ENCODE data around the gene GNAO1. TPM values are rescaled to one million over a fixed set of nuclear protein-coding genes. Genes with fewer than 3 reads are reported as not detected.

GNAO1 gene
- total RNA-seq, 4 donors from 2014 or later, result 2.7 to 12.9 (median 6.1) TPM

GRCh38 chr16:56382459-56382858 lies 191.2 kb downstream of the GNAO1 start:
- Histone ChIP-seq H3K4me1 (no peaks in the 10 kb centered on the region), H3K27ac (no peak overlapping the region), H3K36me3 (peaks cover 7 to 98% (median 17%) of the 10 kb centered on the region in 3 donors), H3K27me3 (no peaks in the 10 kb centered on the region), H3K9me3 (peaks cover 0 to 24% (median 4%) of the 10 kb centered on the region in 4 donors), H3K4me3 (no peak overlapping the region)
- DNase-seq (ENCODE audit: low spot score in 2 of 2), result no peak
- TF ChIP-seq, protein P1, sequence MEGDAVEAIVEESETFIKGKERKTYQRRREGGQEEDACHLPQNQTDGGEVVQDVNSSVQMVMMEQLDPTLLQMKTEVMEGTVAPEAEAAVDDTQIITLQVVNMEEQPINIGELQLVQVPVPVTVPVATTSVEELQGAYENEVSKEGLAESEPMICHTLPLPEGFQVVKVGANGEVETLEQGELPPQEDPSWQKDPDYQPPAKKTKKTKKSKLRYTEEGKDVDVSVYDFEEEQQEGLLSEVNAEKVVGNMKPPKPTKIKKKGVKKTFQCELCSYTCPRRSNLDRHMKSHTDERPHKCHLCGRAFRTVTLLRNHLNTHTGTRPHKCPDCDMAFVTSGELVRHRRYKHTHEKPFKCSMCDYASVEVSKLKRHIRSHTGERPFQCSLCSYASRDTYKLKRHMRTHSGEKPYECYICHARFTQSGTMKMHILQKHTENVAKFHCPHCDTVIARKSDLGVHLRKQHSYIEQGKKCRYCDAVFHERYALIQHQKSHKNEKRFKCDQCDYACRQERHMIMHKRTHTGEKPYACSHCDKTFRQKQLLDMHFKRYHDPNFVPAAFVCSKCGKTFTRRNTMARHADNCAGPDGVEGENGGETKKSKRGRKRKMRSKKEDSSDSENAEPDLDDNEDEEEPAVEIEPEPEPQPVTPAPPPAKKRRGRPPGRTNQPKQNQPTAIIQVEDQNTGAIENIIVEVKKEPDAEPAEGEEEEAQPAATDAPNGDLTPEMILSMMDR (IDR thresholded peaks at IDR 0.05), result no peak
- TF ChIP-seq EP300 (IDR thresholded peaks at IDR 0.05) (no peak), POLR2A (IDR thresholded peaks at IDR 0.05) (no peak)
- WGBS, 2 donors, result 87 to 93% methylated on average over 4 of the region's 4 CpGs

DNA sequence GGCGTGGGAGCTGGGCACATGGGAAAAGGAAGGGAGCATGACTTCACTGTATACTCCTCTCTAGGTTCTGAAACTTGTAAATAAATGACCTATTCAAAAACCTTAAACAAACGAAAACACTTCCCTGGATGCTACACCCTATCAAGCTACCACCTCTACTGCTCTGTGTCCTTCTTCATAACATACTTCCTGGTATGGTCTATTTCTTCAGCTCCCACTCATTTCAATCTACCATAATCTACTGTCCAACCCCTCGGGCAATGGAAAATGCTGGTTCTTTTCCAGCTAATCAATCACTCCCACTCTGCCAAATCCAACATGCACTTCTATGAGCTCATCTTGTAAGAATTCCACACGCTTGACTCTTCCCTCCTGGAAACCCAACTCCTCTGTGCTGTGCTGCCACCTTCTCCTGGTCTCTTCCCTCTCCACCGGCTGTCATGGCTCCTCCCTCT lies 191.6 kb downstream of the GNAO1 start:
- H3K27me3 ChIP-seq, result no peaks in the 10 kb centered on the region
- TF ChIP-seq POLR2A (IDR thresholded peaks at IDR 0.05) (no peak), EP300 (IDR thresholded peaks at IDR 0.05) (no peak)
- TF ChIP-seq, protein P1 (IDR thresholded peaks at IDR 0.05), result no peak
- H3K27ac ChIP-seq, result no peak overlapping the region
- H3K9me3 ChIP-seq, result peaks cover 0 to 22% (median 4%) of the 10 kb centered on the region in 4 donors
- no peak for DNase-seq (ENCODE audit: low spot score in 2 of 2)
- H3K36me3 ChIP-seq, result peaks cover 7 to 98% (median 22%) of the 10 kb centered on the region in 3 donors
- 77 to 80% methylated on average over 5 of the region's 5 CpGs for WGBS, 2 donors
- no peaks in the 10 kb centered on the region for H3K4me1 ChIP-seq
- H3K4me3 ChIP-seq, result no peak overlapping the region

DNA sequence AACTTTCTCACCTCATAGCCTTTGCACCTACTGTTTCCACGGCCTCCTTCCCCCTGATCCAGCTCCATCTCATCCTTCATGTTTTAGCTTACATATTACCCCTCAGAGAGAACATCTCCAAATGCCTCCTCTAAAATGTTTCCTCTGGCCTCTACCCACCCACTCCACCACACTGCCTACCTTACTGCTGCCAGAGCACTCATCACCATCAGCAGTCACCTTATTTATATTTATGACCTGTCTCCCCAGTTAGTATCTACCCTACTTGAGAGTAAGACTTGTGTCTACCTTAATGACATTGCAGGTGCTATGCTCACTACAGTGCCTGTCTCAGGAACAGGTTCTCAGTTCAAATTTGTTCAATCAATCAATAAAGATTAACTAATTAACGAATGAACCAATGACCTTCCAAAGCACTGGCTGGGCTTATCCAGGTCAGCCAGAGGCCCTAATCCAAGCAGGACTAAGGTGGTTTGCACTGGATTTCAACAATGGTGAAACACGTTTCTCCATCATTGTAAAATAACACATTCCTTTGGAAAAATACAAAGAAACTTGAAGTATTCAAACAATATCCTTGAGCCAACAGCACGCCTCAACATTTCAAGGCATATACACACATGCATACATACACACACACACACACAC lies 192.9 kb downstream of the GNAO1 start:
- TF ChIP-seq POLR2A (IDR thresholded peaks at IDR 0.05) (no peak), EP300 (IDR thresholded peaks at IDR 0.05) (no peak)
- TF ChIP-seq, protein P1 (IDR thresholded peaks at IDR 0.05), result no peak
- H3K4me1 ChIP-seq, result no peaks in the 10 kb centered on the region
- no peaks in the 10 kb centered on the region for H3K27me3 ChIP-seq
- 94% methylated on average over 4 of the region's 4 CpGs for WGBS, 2 donors
- no peak for DNase-seq (ENCODE audit: low spot score in 2 of 2)
- H3K36me3 ChIP-seq, result peaks cover 7 to 98% (median 30%) of the 10 kb centered on the region in 3 donors
- H3K9me3 ChIP-seq, result peaks cover 0 to 22% (median 4%) of the 10 kb centered on the region in 4 donors
- H3K27ac ChIP-seq, result no peak overlapping the region
- H3K4me3 ChIP-seq, result no peak overlapping the region

DNA sequence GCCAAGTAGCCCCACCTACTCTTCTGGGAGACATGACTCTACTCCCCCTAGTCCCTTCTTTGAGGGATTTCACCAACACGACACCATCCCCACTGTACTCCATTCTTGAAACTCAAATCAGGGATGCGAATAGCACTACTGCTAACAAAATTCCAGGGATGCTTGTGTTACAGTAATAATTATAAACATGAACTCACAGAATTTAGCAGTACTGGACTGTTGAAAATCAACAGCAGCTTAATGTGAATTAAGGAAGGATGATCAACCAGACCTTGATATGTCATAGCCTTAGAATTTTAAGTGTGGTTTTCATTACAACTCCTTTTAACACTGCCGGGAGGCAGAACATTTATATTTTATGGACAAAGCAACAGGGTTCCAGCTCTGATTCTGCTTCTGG lies 196.1 kb downstream of the GNAO1 start:
- no peak for DNase-seq (ENCODE audit: low spot score in 2 of 2)
- no peak overlapping the region for H3K27ac ChIP-seq
- no peaks in the 10 kb centered on the region for H3K9me3 ChIP-seq
- H3K36me3 ChIP-seq, result peaks cover 0 to 96% (median 19%) of the 10 kb centered on the region in 3 donors
- H3K4me1 ChIP-seq, result no peaks in the 10 kb centered on the region
- TF ChIP-seq, protein P1 (IDR thresholded peaks at IDR 0.05), result no peak
- TF ChIP-seq EP300 (IDR thresholded peaks at IDR 0.05), result no peak
- H3K4me3 ChIP-seq, result no peak overlapping the region
- WGBS, 2 donors, result 79 to 90% methylated on average over 3 of the region's 3 CpGs
- no peaks in the 10 kb centered on the region for H3K27me3 ChIP-seq

DNA sequence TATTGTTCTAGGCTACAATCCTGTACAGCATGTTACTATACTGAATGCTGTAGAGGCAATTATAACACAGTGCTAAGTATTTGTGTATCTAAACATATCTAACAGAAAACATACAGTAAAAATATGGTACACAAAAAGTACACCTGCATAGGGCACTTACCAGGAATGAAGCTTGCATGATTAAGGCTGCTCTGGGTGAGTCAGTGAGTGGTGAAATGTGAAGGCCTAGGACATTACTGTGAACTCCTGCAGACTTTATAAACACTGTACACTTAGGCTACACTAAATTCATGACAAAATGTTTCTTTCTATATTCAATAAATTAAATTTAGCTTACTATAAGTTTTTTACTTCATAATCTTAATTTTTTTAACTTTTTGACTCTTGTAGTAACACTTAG lies 196.9 kb downstream of the GNAO1 start:
- Histone ChIP-seq H3K27ac (no peak overlapping the region), H3K36me3 (peaks cover 0 to 96% (median 19%) of the 10 kb centered on the region in 3 donors), H3K9me3 (no peaks in the 10 kb centered on the region), H3K4me1 (no peaks in the 10 kb centered on the region), H3K4me3 (no peak overlapping the region), H3K27me3 (no peaks in the 10 kb centered on the region)
- TF ChIP-seq EP300 (IDR thresholded peaks at IDR 0.05) (no peak), POLR2A (IDR thresholded peaks at IDR 0.05) (no peak)
- TF ChIP-seq, protein P1 (IDR thresholded peaks at IDR 0.05), result no peak
- no peak for DNase-seq (ENCODE audit: low spot score in 2 of 2)
